H1 (cell line): Measurements from ENCODE around the gene ORAI1. TPM values are rescaled to one million over a fixed set of nuclear protein-coding genes. Genes with fewer than 3 reads are reported as not detected.

Source experiments
- CHD2 ChIP-seq: IDR thresholded peaks from 2 replicates; pipeline ENCODE4 v1.6.1; 2012; ENCODE audit warnings: low read length, improper control_type of control experiment
- SAP30 ChIP-seq: fragments of 300-600 bp; sonication (generic); IDR thresholded peaks from 2 replicates; pipeline ENCODE4 v1.7.1; 2012; ENCODE audit warnings: low read length, moderate library complexity, mild to moderate bottlenecking, inconsistent platforms; ENCODE audit not compliant: insufficient read depth, insufficient replicate concordance
- TAF7 ChIP-seq: optimal IDR thresholded peaks from 2 replicates; pipeline ENCODE3; 2011; ENCODE audit warnings: low read depth, mild to moderate bottlenecking, inconsistent platforms, low read length, moderate library complexity, borderline replicate concordance
- polyA plus RNA-seq, 7 experiments: library from polyadenylated mRNA; depleted of rRNA in 3 of 7; stranded (reverse) in 5 of 7; unstranded in 2 of 7; fragments of >200 nt in 5 of 7; fragments of 200-250 nt in 2 of 7; gene quantifications; 1 replicate in 5 of 7; 2 replicates in 1 of 7; 4 replicates in 1 of 7; pipeline versions ENCODE4 v1.2.1 to v1.2.3, GENCODE V29; 2011 to 2013; ENCODE audit warnings: missing spikeins in 2 of 7, mixed read lengths in 2 of 7
- total RNA-seq: library from RNA; stranded (reverse); fragmentation: NEBNext Ultra II Directional; extraction: Animal tissue kit (Norgen Biotek cat#: 25700); gene quantifications from 2 replicates; pipeline ENCODE4 v1.2.1, GENCODE V29; 2021

Gene ORAI1
- total and polyA plus RNA-seq, 2 of the 8 experiments (the other 6 are each of a cell fraction or from before 2014, with no cell fraction given): 29.9 to 71.5 TPM

DNA sequence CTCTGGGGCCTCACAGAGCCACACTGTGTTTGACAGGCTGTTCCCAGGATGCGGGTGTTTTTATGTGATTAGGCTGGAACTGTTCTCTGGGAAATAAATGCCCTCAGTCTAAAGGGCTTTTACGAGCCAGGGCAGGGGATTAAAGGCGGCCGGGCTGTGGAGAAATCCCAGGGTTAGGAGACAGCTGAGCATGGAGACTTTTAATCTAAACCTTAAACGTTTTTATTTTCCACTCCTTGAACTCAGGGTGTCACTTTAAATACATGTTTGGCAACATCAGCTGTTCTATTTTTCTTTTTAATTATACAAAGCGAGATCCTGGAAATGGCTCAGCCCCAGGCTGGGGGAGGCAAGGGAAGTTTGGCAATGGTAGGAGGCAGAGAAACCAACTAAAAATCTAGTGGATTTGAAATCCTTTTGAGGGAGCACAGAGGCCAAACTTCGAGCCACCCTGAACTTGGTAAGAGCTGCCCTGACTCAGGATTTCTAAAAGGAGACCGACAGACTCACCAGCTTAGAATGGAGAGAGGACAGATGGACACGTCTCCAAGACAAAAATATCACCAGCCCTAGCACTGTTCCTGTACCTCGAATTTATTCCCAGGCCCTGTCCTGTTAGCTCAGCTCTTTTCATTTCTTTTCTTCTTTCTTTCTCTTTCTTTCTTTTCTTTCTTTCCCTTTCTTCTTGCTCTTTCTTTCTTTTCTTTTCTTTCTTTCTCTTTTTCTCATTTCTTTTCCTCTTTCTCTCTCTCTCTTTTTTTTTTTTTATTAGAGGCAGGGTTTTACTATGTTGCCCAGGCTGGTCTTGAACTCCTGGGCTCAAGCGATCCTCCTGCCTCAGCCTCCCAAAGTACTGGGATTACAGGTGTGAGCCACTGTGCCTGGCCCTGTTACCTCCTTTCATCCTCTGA, 15.8 kb upstream of the ORAI1 start (continued):
- TF ChIP-seq TAF7 (no peak), SAP30 (no peak), CHD2 (no peak)
